Limb (tissue), 2 donors: Measurements from ENCODE around the gene FBXO28.

Experiments used
- DNase-seq, 2 donors: peaks; one replicate each; pipeline ENCODE4 v3.0.0-alpha.2; 2016; ENCODE audit errors: extremely low spot score in 2 of 2

FBXO28 gene

GRCh38 chr1:224095867-224096266 lies 18.0 kb upstream of the FBXO28 start:
- DNase-seq, result no peak

- no peak for DNase-seq
These were observed 17.1 kb upstream of the FBXO28 start for GRCh38 chr1:224096773-224097172.

- DNase-seq, result no peak
These were observed 15.9 kb upstream of the FBXO28 start for GRCh38 chr1:224098007-224098406.

GRCh38 chr1:224106568-224107281 lies 7.2 kb upstream of the FBXO28 start:
- no peak for DNase-seq

- DNase-seq, result no peak
These were observed 6.7 kb upstream of the FBXO28 start for GRCh38 chr1:224107282-224107625.

GRCh38 chr1:224108991-224109390 lies 4.9 kb upstream of the FBXO28 start:
- DNase-seq, result no peak

- no peak for DNase-seq
These were observed 3.9 kb upstream of the FBXO28 start for GRCh38 chr1:224109981-224110380.

- no peak for DNase-seq
These were observed 906 bp upstream of the FBXO28 start for GRCh38 chr1:224113005-224113404.

GRCh38 chr1:224113545-224113917 lies 380 bp upstream of the FBXO28 start:
- no peak for DNase-seq

GRCh38 chr1:224114787-224115175 lies 870 bp downstream of the FBXO28 start:
- no peak for DNase-seq

GRCh38 chr1:224116131-224116530 lies 2.2 kb downstream of the FBXO28 start:
- peak in 1 of 2 donors; percentile 81 for DNase-seq

GRCh38 chr1:224118688-224119087 lies 4.8 kb downstream of the FBXO28 start:
- DNase-seq, result no peak

- no peak for DNase-seq
These were observed 9.2 kb downstream of the FBXO28 start for GRCh38 chr1:224123136-224123535.

- no peak for DNase-seq
These were observed 10.3 kb downstream of the FBXO28 start for GRCh38 chr1:224124220-224124619.

- DNase-seq, result no peak
These were observed 14.3 kb downstream of the FBXO28 start for GRCh38 chr1:224127925-224128819.

GRCh38 chr1:224131253-224131652 lies 17.3 kb downstream of the FBXO28 start:
- no peak for DNase-seq

- DNase-seq, result no peak
These were observed 19.0 kb downstream of the FBXO28 start for GRCh38 chr1:224132901-224133300.

- no peak for DNase-seq
These were observed 19.9 kb downstream of the FBXO28 start for GRCh38 chr1:224133741-224134299.

- no peak for DNase-seq
These were observed 23.6 kb downstream of the FBXO28 start for GRCh38 chr1:224137518-224137917.

- no peak for DNase-seq
These were observed 24.3 kb downstream of the FBXO28 start for GRCh38 chr1:224138198-224138597.

- no peak for DNase-seq
These were observed 27.8 kb downstream of the FBXO28 start for GRCh38 chr1:224141693-224142092.

GRCh38 chr1:224149709-224150108 lies 35.8 kb downstream of the FBXO28 start:
- DNase-seq, result no peak

- DNase-seq, result no peak
These were observed 37.2 kb downstream of the FBXO28 start for GRCh38 chr1:224151117-224151516.
